Suprapubic skin (tissue), 4 donors: Measurements from ENCODE around the gene C13orf46.

Experiments
- EP300 ChIP-seq: sonication (generic); formaldehyde crosslinking; IDR thresholded peaks from one replicate; pipeline ENCODE4 v1.6.1; 2017; ENCODE audit warnings: antibody characterized with exemption
- POLR2A ChIP-seq, 2 donors: fragments of 450-650 bp; IDR thresholded peaks; one replicate each; pipeline ENCODE4 v1.6.1; 2017; ENCODE audit warnings: antibody characterized with exemption in 2 of 2, mild to moderate bottlenecking in 2 of 2, moderate library complexity in 2 of 2
- POLR2AphosphoS5 ChIP-seq, 3 donors: sonication (generic); formaldehyde crosslinking; IDR thresholded peaks; one replicate each; pipeline ENCODE4 v1.6.1; 2017; ENCODE audit warnings: antibody characterized with exemption in 3 of 3
- TF ChIP-seq, protein P1 (sequence below), 2 donors: fragments of 200-600 bp in 1 of 2; fragments of 450-650 bp in 1 of 2; sonication (generic) in 1 of 2; IDR thresholded peaks; one replicate each; pipeline ENCODE4 v1.5.1; 2016 to 2019; ENCODE audit warnings: antibody characterized with exemption in 2 of 2, mild to moderate bottlenecking in 1 of 2, moderate library complexity in 1 of 2

DNA sequence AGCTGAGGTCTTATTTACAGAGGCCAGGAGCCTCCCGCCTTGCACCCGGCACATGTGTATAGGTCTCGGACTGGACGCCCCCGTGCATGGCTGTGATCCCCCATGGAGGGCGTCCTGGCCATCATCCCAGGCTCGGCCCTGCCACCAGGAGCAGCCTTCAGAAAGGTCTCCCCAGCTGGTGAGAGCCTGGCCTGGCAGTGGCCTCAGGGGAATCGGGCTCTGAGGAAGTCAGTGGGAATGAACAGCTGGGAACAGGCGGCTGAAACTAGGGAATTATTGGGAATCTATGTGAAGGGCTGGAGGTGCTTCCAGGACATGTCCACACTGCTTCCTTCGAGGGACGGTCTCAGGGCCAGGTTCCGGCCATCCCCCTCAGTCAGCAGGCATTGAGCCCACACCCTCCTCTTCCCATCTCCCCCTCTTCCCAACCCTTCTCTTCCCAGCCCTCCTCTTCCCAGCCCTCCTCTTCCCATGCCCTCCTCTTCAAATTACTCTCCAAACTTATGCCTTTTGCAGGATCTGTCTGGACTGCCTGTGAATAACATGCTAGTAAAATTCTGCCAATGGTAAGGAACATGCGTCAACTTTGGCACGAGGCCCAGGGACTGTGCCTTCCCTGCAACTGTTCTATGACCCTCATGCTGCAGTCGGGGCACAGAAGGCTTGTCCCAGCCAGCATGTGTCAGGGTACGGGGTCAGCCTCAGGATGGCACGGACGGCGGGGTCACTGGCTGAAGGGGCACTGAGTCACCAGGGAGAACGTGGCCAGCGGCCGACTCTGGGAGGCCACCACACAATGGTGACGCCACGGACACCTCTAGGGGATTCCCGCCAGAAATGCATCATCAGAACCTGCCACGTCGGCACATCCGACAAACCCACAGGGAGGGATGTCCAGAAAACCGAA lies 24.2 kb upstream of the C13orf46 start:
- TF ChIP-seq, protein P1, sequence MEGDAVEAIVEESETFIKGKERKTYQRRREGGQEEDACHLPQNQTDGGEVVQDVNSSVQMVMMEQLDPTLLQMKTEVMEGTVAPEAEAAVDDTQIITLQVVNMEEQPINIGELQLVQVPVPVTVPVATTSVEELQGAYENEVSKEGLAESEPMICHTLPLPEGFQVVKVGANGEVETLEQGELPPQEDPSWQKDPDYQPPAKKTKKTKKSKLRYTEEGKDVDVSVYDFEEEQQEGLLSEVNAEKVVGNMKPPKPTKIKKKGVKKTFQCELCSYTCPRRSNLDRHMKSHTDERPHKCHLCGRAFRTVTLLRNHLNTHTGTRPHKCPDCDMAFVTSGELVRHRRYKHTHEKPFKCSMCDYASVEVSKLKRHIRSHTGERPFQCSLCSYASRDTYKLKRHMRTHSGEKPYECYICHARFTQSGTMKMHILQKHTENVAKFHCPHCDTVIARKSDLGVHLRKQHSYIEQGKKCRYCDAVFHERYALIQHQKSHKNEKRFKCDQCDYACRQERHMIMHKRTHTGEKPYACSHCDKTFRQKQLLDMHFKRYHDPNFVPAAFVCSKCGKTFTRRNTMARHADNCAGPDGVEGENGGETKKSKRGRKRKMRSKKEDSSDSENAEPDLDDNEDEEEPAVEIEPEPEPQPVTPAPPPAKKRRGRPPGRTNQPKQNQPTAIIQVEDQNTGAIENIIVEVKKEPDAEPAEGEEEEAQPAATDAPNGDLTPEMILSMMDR (IDR thresholded peaks at IDR 0.05) = no peak
- peak in 2 of 3 donors; percentile 5 to 7 for TF ChIP-seq POLR2AphosphoS5 (IDR thresholded peaks at IDR 0.05)
- no peak for TF ChIP-seq POLR2A (IDR thresholded peaks at IDR 0.05)
- TF ChIP-seq EP300 = no peak
